ENCODE data around the gene TSTD2.

DNA sequence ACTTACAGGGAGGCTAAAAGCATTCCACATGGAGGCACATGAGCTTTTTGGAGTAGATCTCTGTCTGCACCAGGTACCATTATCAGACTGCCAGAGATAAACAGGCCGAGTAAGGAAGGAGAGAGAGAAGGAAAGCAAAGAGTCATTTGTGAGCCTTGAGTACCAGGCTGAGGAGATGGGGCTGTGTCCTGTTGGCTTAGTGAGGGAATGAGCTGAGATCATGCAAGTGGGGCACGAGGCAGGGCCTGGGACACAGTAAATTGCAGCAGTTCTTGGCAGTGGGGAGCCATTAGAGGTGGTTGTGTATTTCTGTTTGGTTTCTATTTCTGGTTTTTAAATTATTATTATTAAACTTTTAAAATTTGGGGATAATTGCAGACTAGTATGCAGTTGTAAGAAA lies 53.3 kb downstream of the TSTD2 start:
- TF ChIP-seq, protein P1, sequence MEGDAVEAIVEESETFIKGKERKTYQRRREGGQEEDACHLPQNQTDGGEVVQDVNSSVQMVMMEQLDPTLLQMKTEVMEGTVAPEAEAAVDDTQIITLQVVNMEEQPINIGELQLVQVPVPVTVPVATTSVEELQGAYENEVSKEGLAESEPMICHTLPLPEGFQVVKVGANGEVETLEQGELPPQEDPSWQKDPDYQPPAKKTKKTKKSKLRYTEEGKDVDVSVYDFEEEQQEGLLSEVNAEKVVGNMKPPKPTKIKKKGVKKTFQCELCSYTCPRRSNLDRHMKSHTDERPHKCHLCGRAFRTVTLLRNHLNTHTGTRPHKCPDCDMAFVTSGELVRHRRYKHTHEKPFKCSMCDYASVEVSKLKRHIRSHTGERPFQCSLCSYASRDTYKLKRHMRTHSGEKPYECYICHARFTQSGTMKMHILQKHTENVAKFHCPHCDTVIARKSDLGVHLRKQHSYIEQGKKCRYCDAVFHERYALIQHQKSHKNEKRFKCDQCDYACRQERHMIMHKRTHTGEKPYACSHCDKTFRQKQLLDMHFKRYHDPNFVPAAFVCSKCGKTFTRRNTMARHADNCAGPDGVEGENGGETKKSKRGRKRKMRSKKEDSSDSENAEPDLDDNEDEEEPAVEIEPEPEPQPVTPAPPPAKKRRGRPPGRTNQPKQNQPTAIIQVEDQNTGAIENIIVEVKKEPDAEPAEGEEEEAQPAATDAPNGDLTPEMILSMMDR (IDR thresholded peaks at IDR 0.05 in 4 of 5, conservative IDR thresholded peaks at IDR 0.05 in 1 of 5), result no peak
- TF ChIP-seq POLR2A (IDR thresholded peaks at IDR 0.05), result no peak
